ENCODE data around the gene HIVEP3. TPM values are rescaled to one million over a fixed set of nuclear protein-coding genes. Genes with fewer than 3 reads are reported as not detected.

The HIVEP3 gene
- polyA plus RNA-seq, 1 donor (not counting 4 experiments of a cell fraction or from before 2014, with no cell fraction given): 1.1 TPM

DNA sequence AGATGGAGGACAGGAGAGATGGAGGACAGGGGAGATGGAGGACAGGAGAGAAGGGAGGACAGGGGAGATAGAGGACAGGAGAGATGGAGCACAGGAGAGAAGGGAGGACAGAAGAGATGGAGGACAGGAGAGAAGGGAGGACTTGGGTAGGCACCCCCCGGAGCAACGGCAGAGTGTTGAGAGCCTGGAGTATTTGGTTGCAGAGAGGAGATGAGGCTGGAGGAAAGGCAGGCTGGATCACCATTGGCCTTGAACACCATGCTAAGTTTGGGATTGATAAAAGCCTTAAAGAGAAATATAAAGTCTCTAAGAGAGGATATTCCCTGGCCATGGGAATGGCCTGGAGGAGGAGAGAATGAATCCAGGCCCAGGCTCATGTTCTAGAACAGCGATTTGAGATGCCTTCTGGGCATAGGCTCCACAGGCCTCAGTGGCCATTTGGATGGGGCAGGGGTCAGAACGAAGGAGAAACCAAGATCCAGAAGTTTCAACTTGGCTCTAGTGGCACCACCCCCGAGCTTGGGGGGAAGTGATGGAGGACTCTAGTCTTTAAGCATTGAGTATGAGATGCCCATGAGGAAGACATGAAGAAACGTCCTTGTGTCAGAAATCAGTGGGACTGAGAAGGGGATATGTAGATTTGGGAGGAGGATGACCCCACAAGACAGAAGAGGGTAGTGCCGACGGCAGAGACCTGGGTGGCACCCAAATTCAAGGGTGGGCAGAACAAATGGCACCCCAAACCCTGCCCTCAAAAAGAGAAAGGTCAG is 386.3 kb downstream of the HIVEP3 start:
- Histone ChIP-seq H3K79me2 (ENCODE audit: control insufficient read depth, insufficient read depth, low read length) (no peaks in the 10 kb centered on the region), H3K4me2 (ENCODE audit: control insufficient read depth, extremely low read depth, insufficient read depth, low read depth, low read length) (no peak overlapping the region), H3K27me3 (ENCODE audit: control insufficient read depth, extremely low read depth, insufficient read depth, low read length) (peaks cover 13% of the 10 kb centered on the region), H3K4me1 (ENCODE audit: control insufficient read depth, extremely low read depth, insufficient read depth, low read length) (no peaks in the 10 kb centered on the region), H3K9me3 (ENCODE audit: control insufficient read depth, low read depth, low read length) (no peaks in the 10 kb centered on the region), H3K4me3 (ENCODE audit: control insufficient read depth in 2 of 3, extremely low read depth in 1 of 3, insufficient read depth in 2 of 3, low read depth in 1 of 3, low read length in 3 of 3) (no peak overlapping the region), H2AFZ (ENCODE audit: control insufficient read depth, low read length) (no peak overlapping the region), H3K9ac (ENCODE audit: control insufficient read depth, extremely low read depth, insufficient read depth, low read length) (no peak overlapping the region), H4K20me1 (ENCODE audit: control insufficient read depth, extremely low read depth, insufficient read depth, low read length) (no peaks in the 10 kb centered on the region), H3K36me3 (ENCODE audit: control insufficient read depth in 2 of 2, extremely low read depth in 1 of 2, insufficient read depth in 2 of 2, low read length in 2 of 2) (no peaks in the 10 kb centered on the region), H3K9me1 (ENCODE audit: control insufficient read depth, extremely low read depth, insufficient read depth, low read length) (no peaks in the 10 kb centered on the region), H3K27ac (ENCODE audit: control insufficient read depth, insufficient read depth, low read length) (no peak overlapping the region)
- DNase-seq (ENCODE audit: low read depth, low spot score) (no peak), FAIRE-seq (no peak)
- TF ChIP-seq EZH2 (IDR thresholded peaks at IDR 0.05; ENCODE audit: low read length): no peak
- TF ChIP-seq, protein P1, sequence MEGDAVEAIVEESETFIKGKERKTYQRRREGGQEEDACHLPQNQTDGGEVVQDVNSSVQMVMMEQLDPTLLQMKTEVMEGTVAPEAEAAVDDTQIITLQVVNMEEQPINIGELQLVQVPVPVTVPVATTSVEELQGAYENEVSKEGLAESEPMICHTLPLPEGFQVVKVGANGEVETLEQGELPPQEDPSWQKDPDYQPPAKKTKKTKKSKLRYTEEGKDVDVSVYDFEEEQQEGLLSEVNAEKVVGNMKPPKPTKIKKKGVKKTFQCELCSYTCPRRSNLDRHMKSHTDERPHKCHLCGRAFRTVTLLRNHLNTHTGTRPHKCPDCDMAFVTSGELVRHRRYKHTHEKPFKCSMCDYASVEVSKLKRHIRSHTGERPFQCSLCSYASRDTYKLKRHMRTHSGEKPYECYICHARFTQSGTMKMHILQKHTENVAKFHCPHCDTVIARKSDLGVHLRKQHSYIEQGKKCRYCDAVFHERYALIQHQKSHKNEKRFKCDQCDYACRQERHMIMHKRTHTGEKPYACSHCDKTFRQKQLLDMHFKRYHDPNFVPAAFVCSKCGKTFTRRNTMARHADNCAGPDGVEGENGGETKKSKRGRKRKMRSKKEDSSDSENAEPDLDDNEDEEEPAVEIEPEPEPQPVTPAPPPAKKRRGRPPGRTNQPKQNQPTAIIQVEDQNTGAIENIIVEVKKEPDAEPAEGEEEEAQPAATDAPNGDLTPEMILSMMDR (optimal IDR thresholded peaks at IDR 0.05 in 1 of 3, IDR thresholded peaks at IDR 0.05 in 1 of 3, conservative IDR thresholded peaks at IDR 0.05 in 1 of 3; ENCODE audit: extremely low read depth in 1 of 3, insufficient read depth in 2 of 3, low read length in 3 of 3): no peak
- dilution Hi-C loops (cut with MboI; ENCODE audit: extremely low pct_ligation_motif_present, low sequenced_read_pairs): no loop called here

DNA sequence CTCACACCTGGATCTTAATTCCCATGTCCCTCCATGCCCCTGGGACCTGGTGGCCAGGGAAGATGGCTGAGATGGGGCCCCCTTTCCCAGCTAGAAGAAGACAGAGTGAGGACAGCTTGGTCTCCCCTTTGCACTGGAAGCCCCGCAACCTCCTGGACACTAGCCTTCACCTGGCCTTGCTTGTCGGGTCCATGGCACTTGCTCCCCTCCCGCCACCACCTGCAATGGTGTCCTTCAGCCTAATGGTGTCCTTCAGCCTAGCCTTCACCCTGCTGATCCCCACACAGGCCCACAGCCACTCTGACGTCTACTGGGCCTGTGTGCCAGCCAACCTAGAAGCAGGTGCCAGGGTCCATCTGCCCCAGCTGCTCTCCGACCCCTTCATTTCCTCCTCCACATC is 388.3 kb downstream of the HIVEP3 start:
- Histone ChIP-seq H3K27me3 (ENCODE audit: control insufficient read depth, extremely low read depth, insufficient read depth, low read length) (peaks cover 13% of the 10 kb centered on the region), H3K4me1 (ENCODE audit: control insufficient read depth, extremely low read depth, insufficient read depth, low read length) (no peaks in the 10 kb centered on the region), H3K9ac (ENCODE audit: control insufficient read depth, extremely low read depth, insufficient read depth, low read length) (no peak overlapping the region), H3K9me1 (ENCODE audit: control insufficient read depth, extremely low read depth, insufficient read depth, low read length) (no peaks in the 10 kb centered on the region), H3K27ac (ENCODE audit: control insufficient read depth, insufficient read depth, low read length) (no peak overlapping the region), H3K4me2 (ENCODE audit: control insufficient read depth, extremely low read depth, insufficient read depth, low read depth, low read length) (no peak overlapping the region), H3K4me3 (ENCODE audit: control insufficient read depth in 2 of 3, extremely low read depth in 1 of 3, insufficient read depth in 2 of 3, low read depth in 1 of 3, low read length in 3 of 3) (no peak overlapping the region), H4K20me1 (ENCODE audit: control insufficient read depth, extremely low read depth, insufficient read depth, low read length) (no peaks in the 10 kb centered on the region), H3K36me3 (ENCODE audit: control insufficient read depth in 2 of 2, extremely low read depth in 1 of 2, insufficient read depth in 2 of 2, low read length in 2 of 2) (no peaks in the 10 kb centered on the region), H2AFZ (ENCODE audit: control insufficient read depth, low read length) (no peak overlapping the region), H3K9me3 (ENCODE audit: control insufficient read depth, low read depth, low read length) (no peaks in the 10 kb centered on the region), H3K79me2 (ENCODE audit: control insufficient read depth, insufficient read depth, low read length) (no peaks in the 10 kb centered on the region)
- FAIRE-seq (no peak), DNase-seq (ENCODE audit: low read depth, low spot score) (no peak)
- dilution Hi-C loops (cut with MboI; ENCODE audit: extremely low pct_ligation_motif_present, low sequenced_read_pairs): no loop called here
- TF ChIP-seq, protein P1 (optimal IDR thresholded peaks at IDR 0.05 in 1 of 3, IDR thresholded peaks at IDR 0.05 in 1 of 3, conservative IDR thresholded peaks at IDR 0.05 in 1 of 3; ENCODE audit: extremely low read depth in 1 of 3, insufficient read depth in 2 of 3, low read length in 3 of 3): no peak
- no peak for TF ChIP-seq EZH2 (IDR thresholded peaks at IDR 0.05; ENCODE audit: low read length)

Measured in keratinocyte (primary cell).